GM19395 (cell line): ENCODE data around the gene CYSRT1.

Source experiments
- ATAC-seq: cut with Tn5 transposase; IDR thresholded peaks from one replicate; pipeline ENCODE4 v1.9.1; 2021; ENCODE audit warnings: mild to moderate bottlenecking, moderate library complexity; ENCODE audit not compliant: unreplicated experiment

The CYSRT1 gene, protein sequence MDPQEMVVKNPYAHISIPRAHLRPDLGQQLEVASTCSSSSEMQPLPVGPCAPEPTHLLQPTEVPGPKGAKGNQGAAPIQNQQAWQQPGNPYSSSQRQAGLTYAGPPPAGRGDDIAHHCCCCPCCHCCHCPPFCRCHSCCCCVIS

DNA sequence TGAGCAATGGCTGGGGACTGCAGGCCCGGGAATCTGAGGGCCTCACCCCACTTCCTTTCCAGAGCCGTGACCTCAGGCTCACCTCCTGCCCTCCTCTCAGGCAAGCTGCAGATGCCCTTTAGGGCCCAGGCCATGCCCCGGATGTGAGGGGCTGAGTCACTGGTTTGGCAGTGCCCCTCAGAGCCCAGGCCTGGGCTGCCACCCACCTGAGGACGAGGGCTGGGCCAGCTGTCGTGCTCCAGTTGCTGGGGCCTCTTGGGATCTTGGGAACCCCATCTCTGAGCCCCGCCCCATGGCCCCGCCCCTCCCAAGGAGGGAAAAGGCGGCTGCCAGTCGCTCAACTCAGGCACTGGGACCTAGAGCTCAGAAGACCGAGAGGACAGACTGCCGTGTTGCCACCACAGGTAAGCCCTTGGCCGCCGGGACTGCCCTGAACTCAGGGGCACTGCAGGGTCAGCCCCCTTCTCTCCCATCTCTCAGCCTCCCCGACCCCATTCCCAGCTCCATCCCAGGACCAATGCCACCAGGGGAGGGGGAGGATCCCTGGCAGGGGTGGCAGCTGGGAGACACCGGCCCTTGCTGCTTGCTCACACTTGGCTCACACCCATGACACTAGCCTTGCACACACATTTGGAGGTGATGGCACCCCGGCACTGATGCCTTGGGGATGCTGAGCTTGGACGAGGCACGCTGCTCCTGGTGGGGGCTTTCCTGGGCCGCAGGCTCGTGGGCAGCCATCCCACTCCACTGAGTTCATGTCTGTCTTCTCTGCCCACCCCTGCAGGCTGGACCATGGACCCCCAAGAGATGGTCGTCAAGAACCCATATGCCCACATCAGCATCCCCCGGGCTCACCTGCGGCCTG lies at the start of gene CYSRT1:
Gene CYSRT1 (plus strand): TSS at position 345 of the 865 bp plus-strand sequence. CDS start 448 bp downstream, at position 793.
- no peak for ATAC-seq

- ATAC-seq: no peak
These were observed 49.5 kb upstream of the CYSRT1 start for GRCh38 chr9:137175345-137175961.

- ATAC-seq: peak; percentile 43
These were observed 48.4 kb upstream of the CYSRT1 start for GRCh38 chr9:137176302-137177182.

DNA sequence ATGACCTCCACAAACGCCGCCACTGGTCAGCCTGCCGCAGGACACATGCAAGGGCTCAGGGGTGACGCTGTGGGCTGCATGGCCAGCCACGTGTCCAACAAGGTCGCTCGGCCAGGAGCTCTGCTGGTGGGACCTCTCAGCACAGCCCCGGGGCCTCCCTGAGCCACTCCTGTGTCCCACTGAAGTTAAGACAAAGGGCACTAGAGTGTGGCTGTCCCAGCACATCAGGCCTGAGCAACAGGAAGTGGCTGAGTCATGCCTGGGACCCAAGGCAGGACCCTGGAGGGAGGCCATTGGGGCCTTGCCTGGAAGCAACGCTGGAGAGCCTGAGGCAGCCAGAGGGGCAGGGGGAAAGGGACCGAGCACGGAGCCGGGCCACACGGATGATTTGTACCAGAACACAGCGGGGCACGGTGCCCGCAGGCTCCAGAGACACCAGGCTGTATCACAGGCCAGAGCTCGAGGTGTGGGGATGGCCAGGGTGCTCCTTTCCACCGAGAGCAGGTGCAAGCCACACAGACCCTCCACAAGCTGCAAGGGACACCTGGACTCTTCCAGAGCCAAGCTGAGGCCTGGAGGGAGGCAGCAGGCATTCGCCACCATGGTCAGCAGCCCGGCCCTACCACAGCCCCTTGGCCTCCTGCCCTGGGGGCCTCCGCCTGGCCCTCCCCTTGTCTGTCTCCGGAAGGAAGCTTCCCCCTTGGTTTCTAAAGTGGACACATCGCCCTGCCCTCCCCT lies 46.6 kb upstream of the CYSRT1 start:
- no peak for ATAC-seq

DNA sequence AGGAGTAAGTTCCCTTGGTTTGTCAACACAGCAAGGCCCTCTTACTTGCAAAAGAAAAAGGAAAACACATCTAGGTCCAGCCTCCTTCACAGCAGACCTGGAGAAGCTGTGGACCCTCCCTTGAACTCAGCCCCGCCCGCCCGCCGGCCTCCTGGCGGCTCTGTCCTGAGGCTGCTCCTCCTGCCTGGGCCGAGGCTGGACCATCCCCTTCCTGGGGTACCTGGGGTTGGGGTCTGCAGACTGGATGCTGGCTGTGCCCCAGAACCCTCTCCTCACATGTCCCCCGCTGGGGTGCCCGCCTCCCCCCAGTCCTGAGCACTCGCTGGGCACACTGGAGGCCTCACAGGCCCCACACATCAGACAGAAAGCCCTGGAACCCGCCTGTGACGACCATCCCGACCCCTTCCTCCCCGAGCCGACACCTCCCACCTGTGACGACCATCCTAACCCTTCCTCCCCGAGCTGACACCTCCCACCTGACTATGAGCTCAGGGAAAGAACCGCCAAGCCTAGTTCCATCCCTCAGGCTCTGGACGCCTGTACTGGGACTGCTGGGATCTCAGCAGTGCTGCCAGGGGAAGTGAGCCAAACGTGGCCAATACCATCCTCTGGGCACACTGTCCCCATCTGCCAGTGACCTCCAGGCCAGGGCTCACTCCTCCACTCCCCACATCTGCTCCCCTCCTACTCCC lies 45.9 kb upstream of the CYSRT1 start:
- ATAC-seq: no peak

- no peak for ATAC-seq
These were observed 45.2 kb upstream of the CYSRT1 start for GRCh38 chr9:137179761-137180160.

- no peak for ATAC-seq
These were observed 44.5 kb upstream of the CYSRT1 start for GRCh38 chr9:137180491-137180890.

- ATAC-seq: no peak
These were observed 43.3 kb upstream of the CYSRT1 start for GRCh38 chr9:137181680-137182079.

GRCh38 chr9:137182836-137183235 lies 42.1 kb upstream of the CYSRT1 start:
- no peak for ATAC-seq

DNA sequence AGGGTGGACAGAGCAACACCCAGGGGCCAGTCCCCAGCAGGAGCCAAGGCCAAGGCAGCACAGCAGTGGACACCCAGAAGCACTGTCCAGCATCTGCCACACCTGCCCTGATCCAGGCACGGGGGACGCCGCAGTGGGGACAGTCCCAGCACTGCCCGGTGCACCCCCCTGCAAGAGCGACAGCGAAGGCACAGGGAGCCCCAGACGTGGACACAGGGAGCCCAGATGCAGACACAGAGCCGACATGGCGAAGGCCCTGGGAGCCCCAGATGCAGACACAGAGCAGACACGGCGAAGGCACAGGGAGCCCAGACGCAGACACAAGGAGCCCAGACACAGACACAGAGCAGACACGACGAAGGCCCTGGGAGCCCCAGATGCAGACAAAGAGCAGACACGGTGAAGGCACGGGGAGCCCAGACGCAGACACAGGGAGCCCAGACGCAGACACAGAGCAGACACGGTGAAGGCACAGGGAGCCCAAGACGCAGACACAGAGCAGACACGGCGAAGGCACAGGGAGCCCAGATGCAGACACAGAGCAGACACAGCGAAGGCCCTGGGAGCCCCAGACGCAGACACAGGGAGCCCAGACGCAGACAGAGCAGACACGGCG lies 40.9 kb upstream of the CYSRT1 start:
- ATAC-seq: no peak

DNA sequence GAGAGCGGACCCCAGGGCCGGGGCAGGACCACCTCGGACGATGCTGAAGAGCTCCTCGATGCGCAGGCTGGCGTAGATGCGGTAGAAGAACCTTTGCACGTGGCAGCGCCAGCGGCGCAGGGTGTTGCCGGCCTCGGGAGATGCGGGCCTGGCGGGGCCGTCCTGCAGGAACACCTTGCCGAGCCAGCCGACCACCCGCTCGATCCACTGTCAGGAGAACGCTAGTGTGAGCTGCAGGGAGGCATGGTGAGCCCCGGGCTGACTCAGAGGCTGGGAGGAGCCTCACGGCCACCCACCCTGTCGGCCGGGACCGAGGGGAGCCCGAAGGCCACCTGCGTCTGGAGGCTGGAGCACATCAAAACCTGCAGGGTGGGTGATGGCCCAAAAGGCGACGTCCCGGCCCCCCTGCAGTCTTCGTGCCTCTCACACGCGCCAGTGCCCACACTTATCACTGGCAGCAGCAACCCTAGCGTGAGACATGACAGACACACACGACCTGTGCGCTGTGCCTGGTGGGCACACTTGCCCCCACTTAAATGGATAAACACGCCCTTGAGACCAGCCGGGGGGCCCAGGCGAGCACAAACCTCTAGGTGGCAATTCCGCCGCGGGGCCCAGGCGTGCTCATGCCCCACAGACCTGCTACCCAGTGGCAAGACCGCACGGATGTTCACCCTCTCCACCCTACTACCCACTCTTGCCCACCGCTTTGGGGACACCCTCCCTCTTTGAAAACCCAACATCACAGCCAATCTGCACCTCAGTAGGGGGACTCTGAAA lies 39.9 kb upstream of the CYSRT1 start:
- ATAC-seq: no peak

DNA sequence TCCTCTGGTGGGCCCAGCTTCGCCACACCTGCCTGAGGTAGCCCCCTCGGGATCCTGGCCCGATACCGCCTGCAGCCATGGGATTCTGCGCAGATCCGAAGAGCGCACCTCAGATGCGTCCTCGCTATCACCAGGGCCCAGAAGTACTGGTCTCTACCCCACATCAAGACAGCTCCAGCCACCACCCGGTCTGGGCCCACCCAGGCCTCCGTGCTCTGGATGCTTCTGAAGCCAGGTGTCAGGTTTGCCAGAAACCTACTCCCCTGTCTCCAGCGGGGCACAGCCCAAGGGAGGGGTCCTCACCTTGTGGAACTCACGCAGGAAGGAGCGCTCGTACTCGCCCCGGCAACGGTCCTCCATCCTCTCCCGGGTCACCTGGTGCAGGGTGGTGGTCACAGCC lies 39.1 kb upstream of the CYSRT1 start:
- ATAC-seq: no peak

DNA sequence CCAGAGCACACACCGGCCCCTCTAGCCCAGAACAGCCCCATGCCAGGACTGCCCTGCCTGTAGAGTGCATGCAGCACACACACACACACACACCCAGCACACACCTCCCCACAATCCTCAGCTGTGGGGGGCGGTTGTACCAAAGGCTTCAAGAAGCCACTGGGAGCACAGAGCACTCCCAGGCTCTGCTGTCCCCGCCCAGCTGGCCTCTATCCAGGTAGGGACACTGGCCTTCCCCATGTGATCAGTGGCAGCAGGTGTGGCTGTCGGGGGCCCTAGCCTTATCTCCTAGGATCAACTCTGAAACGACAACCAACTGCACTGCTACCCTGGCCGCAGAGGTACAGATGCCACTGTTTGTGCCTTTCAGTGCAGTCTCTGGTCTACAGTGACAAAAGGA lies 38.6 kb upstream of the CYSRT1 start:
- no peak for ATAC-seq

DNA sequence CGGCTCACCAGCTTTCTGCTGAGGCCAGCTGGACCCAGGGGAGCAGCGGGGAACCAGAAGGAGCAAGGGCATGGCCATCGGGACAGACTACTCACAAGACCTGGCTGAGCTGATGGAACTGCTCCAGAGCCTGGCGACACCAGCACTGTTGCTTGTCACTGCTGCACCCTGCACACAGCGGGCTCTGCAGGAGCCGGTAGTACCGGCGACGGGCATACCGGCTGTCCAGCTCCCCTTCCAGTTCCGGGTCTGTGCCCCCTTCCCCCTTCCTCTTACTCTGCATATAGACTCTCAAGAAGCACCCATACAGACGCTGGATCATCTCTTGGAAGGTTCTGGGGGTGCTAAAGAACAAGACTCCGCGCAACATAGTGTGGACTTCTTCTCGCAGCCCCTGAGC lies 37.6 kb upstream of the CYSRT1 start:
- ATAC-seq: no peak

GRCh38 chr9:137188086-137188489 lies 36.9 kb upstream of the CYSRT1 start:
- no peak for ATAC-seq

- peak; percentile 70 for ATAC-seq
These were observed 36.3 kb upstream of the CYSRT1 start, which contains the start of the genes ANAPC2 and SSNA1 for GRCh38 chr9:137188490-137189296. TSS of gene ANAPC2 (minus strand) at chr9:137188560. CDS start at chr9:137188532, 28 bp downstream. TSS of gene SSNA1 (plus strand) at chr9:137188676. CDS start at chr9:137188727, 51 bp downstream.
